ENCODE results near the gene PDE11A.

DNA sequence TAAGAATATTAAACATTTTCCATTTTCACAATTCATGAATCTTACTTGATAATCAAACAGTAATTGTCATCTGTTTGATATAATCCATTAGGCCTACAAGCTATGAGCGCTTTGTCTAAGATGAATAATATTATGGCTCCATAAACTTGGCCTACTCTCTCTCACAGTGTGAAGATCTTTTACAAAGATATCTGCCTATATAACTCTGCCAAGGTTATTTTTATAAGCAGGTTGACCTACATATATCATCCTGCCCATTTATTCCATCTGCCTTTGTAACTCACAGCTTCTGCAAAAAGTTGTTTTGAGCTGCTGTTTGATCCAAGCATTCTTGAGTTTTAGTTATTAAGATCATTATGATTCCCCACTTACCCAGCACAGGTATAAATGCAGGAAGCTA lies 158.3 kb downstream of the PDE11A start:
- TF ChIP-seq, protein P1, sequence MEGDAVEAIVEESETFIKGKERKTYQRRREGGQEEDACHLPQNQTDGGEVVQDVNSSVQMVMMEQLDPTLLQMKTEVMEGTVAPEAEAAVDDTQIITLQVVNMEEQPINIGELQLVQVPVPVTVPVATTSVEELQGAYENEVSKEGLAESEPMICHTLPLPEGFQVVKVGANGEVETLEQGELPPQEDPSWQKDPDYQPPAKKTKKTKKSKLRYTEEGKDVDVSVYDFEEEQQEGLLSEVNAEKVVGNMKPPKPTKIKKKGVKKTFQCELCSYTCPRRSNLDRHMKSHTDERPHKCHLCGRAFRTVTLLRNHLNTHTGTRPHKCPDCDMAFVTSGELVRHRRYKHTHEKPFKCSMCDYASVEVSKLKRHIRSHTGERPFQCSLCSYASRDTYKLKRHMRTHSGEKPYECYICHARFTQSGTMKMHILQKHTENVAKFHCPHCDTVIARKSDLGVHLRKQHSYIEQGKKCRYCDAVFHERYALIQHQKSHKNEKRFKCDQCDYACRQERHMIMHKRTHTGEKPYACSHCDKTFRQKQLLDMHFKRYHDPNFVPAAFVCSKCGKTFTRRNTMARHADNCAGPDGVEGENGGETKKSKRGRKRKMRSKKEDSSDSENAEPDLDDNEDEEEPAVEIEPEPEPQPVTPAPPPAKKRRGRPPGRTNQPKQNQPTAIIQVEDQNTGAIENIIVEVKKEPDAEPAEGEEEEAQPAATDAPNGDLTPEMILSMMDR (conservative IDR thresholded peaks at IDR 0.05) = no peak
- no peak for TF ChIP-seq ZFX (IDR thresholded peaks at IDR 0.05)

Data from C4-2B (cell line).